IMR-90 (cell line): ENCODE measurements around the gene FLT1. TPM values are rescaled to one million over a fixed set of nuclear protein-coding genes. Genes with fewer than 3 reads are reported as not detected.

ENCODE experiments used
- ATAC-seq: fragments of 200-7000 bp; cut with Tn5 transposase; 2 replicates; pipeline ENCODE4 v1.9.1; 2020; ENCODE audit warnings: low read depth, mild to moderate bottlenecking, moderate library complexity
- BruUV-seq: library from RNA; stranded (reverse); fragments of 400-500 nt; replicated peaks from 2 replicates; lab custom pipeline; 2021; lab: Mats Ljungman, UMichigan
- CTCF ChIA-PET: fragments of 300-600 bp; formaldehyde crosslinking; extraction: SDS; loops from one replicate; lab custom pipeline; 2021; ENCODE audit warnings: antibody characterized with exemption; lab: Yijun Ruan, JAX
- POLR2A ChIA-PET: fragments of 300-600 bp; sonication (Branson Sonifier 250); formaldehyde crosslinking; loops from one replicate; lab custom pipeline; 2022; ENCODE audit warnings: antibody characterized with exemption; ENCODE audit not compliant: unreplicated experiment; lab: Charles Lee
- DNase-seq: peaks from one replicate; pipeline ENCODE4 v3.0.0; 2013
- H2AFZ ChIP-seq: replicated peaks from 2 replicates; pipeline ENCODE3; 2013; ENCODE audit warnings: low read length, mild to moderate bottlenecking; ENCODE audit not compliant: poor library complexity
- H2AK5ac ChIP-seq: 2 replicates; pipeline ENCODE4 v1.6.1; 2013; ENCODE audit warnings: low read depth, low read length, inconsistent platforms
- H2AK9ac ChIP-seq: replicated peaks from 2 replicates; pipeline ENCODE3; 2013; ENCODE audit warnings: mild to moderate bottlenecking, low read depth, low read length, moderate library complexity; ENCODE audit not compliant: poor library complexity
- H2BK120ac ChIP-seq: 2 replicates; pipeline ENCODE4 v1.6.1; 2013; ENCODE audit warnings: low read depth, low read length, inconsistent platforms
- H2BK15ac ChIP-seq: 3 replicates; pipeline ENCODE4 v1.6.1; 2013; ENCODE audit warnings: low read depth, low read length, inconsistent platforms
- H2BK20ac ChIP-seq: 2 replicates; pipeline ENCODE4 v1.6.1; 2013; ENCODE audit warnings: low read depth, mild to moderate bottlenecking, inconsistent platforms, low read length, moderate library complexity
- H2BK5ac ChIP-seq: 2 replicates; pipeline ENCODE4 v1.6.1; 2013; ENCODE audit warnings: mild to moderate bottlenecking, low read depth, low read length, inconsistent platforms; ENCODE audit not compliant: poor library complexity, severe bottlenecking
- H3K14ac ChIP-seq: replicated peaks from 2 replicates; pipeline ENCODE4 v1.6.1; 2013; ENCODE audit warnings: low read depth, low read length, inconsistent platforms
- H3K18ac ChIP-seq: 2 replicates; pipeline ENCODE4 v1.6.1; 2013; ENCODE audit warnings: low read depth, low read length, control low read depth
- H3K23ac ChIP-seq: 2 replicates; pipeline ENCODE4 v1.6.1; 2013; ENCODE audit warnings: low read depth, low read length, inconsistent platforms
- H3K27ac ChIP-seq: 2 replicates; pipeline ENCODE4 v1.5.1; 2013; ENCODE audit warnings: mild to moderate bottlenecking, control low read depth, low read length; ENCODE audit not compliant: insufficient read depth
- H3K27me3 ChIP-seq: 2 replicates; pipeline ENCODE4 v1.6.1; 2013; ENCODE audit warnings: low read length; ENCODE audit not compliant: control insufficient read depth, insufficient read depth
- H3K36me3 ChIP-seq: 2 replicates; pipeline ENCODE4 v1.6.1; 2013; ENCODE audit warnings: low read length, mixed read lengths; ENCODE audit not compliant: control insufficient read depth, insufficient read depth
- H3K4ac ChIP-seq: 2 replicates; pipeline ENCODE4 v1.6.1; 2013; ENCODE audit warnings: low read depth, low read length, inconsistent platforms
- H3K4me1 ChIP-seq: 2 replicates; pipeline ENCODE4 v1.6.1; 2013; ENCODE audit warnings: low read length, mixed read lengths; ENCODE audit not compliant: control insufficient read depth, insufficient read depth
- H3K4me2 ChIP-seq: 2 replicates; pipeline ENCODE4 v1.6.1; 2013; ENCODE audit warnings: low read depth, mild to moderate bottlenecking, control low read depth, low read length, moderate library complexity
- H3K4me3 ChIP-seq: 2 replicates; pipeline ENCODE4 v1.5.1; 2013; ENCODE audit warnings: low read depth, mild to moderate bottlenecking, control low read depth, low read length, moderate library complexity; ENCODE audit not compliant: insufficient read depth
- H3K56ac ChIP-seq: 2 replicates; pipeline ENCODE4 v1.6.1; 2013; ENCODE audit warnings: low read length, inconsistent platforms; ENCODE audit not compliant: insufficient read depth; ENCODE audit errors: extremely low read depth
- H3K79me1 ChIP-seq, 2 experiments: 2 replicates each; pipeline ENCODE4 v1.6.1; 2013; ENCODE audit warnings: low read length in 2 of 2, inconsistent platforms in 1 of 2, low read depth in 1 of 2
- H3K9ac ChIP-seq: 2 replicates; pipeline ENCODE4 v1.6.1; 2013; ENCODE audit warnings: low read depth, low read length, control low read depth
- H3K9me1 ChIP-seq: 2 replicates; pipeline ENCODE4 v1.6.1; 2013; ENCODE audit warnings: low read length, inconsistent platforms; ENCODE audit not compliant: insufficient read depth
- H3K9me3 ChIP-seq: 2 replicates; pipeline ENCODE4 v1.6.1; 2013; ENCODE audit warnings: low read length; ENCODE audit not compliant: control insufficient read depth, insufficient read depth
- H4K20me1 ChIP-seq: 2 replicates; pipeline ENCODE4 v1.6.1; 2013; ENCODE audit warnings: low read length, inconsistent platforms; ENCODE audit not compliant: insufficient read depth
- H4K5ac ChIP-seq: 2 replicates; pipeline ENCODE4 v1.6.1; 2013; ENCODE audit warnings: mild to moderate bottlenecking, low read depth, low read length, control low read depth
- H4K8ac ChIP-seq, 2 experiments: 2 replicates each; pipeline ENCODE4 v1.6.1; 2013; ENCODE audit warnings: low read depth in 2 of 2, low read length in 2 of 2, control low read depth in 1 of 2, inconsistent platforms in 1 of 2
- H4K91ac ChIP-seq: 2 replicates; pipeline ENCODE4 v1.6.1; 2013; ENCODE audit warnings: low read depth, low read length, inconsistent platforms; ENCODE audit not compliant: insufficient read depth
- BHLHE40 ChIP-seq: fragments of 150-350 bp; IDR thresholded peaks from 2 replicates; pipeline ENCODE4 v1.6.1; 2016; ENCODE audit warnings: mild to moderate bottlenecking, low read depth, low read length
- CEBPB ChIP-seq: IDR thresholded peaks from 2 replicates; pipeline ENCODE4 v1.6.1; 2012; ENCODE audit warnings: low read depth, low read length, improper control_type of control experiment
- CHD1 ChIP-seq: IDR thresholded peaks from 2 replicates; pipeline ENCODE4 v1.6.1; 2012; ENCODE audit warnings: low read depth, low read length, improper control_type of control experiment
- FOS ChIP-seq: fragments of 150-350 bp; IDR thresholded peaks from 2 replicates; pipeline ENCODE4 v1.6.1; 2016; ENCODE audit warnings: low read depth, low read length
- MAFK ChIP-seq: IDR thresholded peaks from 2 replicates; pipeline ENCODE4 v1.6.1; 2012; ENCODE audit warnings: low read depth, low read length, improper control_type of control experiment
- MAZ ChIP-seq: IDR thresholded peaks from 2 replicates; pipeline ENCODE4 v1.6.1; 2012; ENCODE audit warnings: low read depth, mild to moderate bottlenecking, low read length, improper control_type of control experiment, moderate library complexity, borderline replicate concordance
- MXI1 ChIP-seq: IDR thresholded peaks from 2 replicates; pipeline ENCODE4 v1.6.1; 2012; ENCODE audit warnings: low read depth, mild to moderate bottlenecking, low read length, moderate library complexity, borderline replicate concordance
- RCOR1 ChIP-seq: IDR thresholded peaks from 2 replicates; pipeline ENCODE4 v1.6.1; 2012; ENCODE audit warnings: mild to moderate bottlenecking, low read length, improper control_type of control experiment; ENCODE audit not compliant: insufficient replicate concordance
- RFX5 ChIP-seq: IDR thresholded peaks from 2 replicates; pipeline ENCODE4 v1.8.0; 2012; ENCODE audit warnings: low read depth, mild to moderate bottlenecking, low read length, moderate library complexity
- SMC3 ChIP-seq: fragments of 150-350 bp; IDR thresholded peaks from 2 replicates; pipeline ENCODE4 v1.6.1; 2016; ENCODE audit warnings: low read depth, mild to moderate bottlenecking, antibody characterized with exemption, low read length, moderate library complexity
- WGBS, 2 experiments: methylation state at CpG; one replicate each; pipeline versions ENCODE4 v1.1.5 to v1.1.7; 2013; ENCODE audit warnings: missing lambda C conversion rate in 2 of 2; ENCODE audit not compliant: insufficient read length in 1 of 2; ENCODE audit errors: extremely low coverage in 2 of 2; 5-methylcytosine and 5-hydroxymethylcytosine counted together
- dilution Hi-C: fragments of 300-500 bp; cut with HindIII; formaldehyde crosslinking; loops from one replicate; pipeline ENCODE4 v1.14.3; 2018; ENCODE audit warnings: low sequenced_read_pairs; ENCODE audit not compliant: unreplicated experiment
- in situ Hi-C: fragments of 300-500 bp; cut with MboI; formaldehyde crosslinking; loops from 3 replicates; pipeline ENCODE4 v1.14.3; 2019; ENCODE audit warnings: low sequenced_read_pairs, inconsistent platforms, mixed read lengths
- intact Hi-C: fragments of 100-400 bp; cut with micrococcal nuclease; formaldehyde crosslinking; loops from 2 replicates; pipeline ENCODE4 v1.10.0; 2022
- polyA plus RNA-seq, 3 experiments: library from polyadenylated mRNA; depleted of rRNA; stranded (reverse); fragments of >200 nt; gene quantifications; 2 replicates each; pipeline ENCODE4 v1.2.3, GENCODE V29; 2012; ENCODE audit warnings: low replicate concordance in 1 of 3
- total RNA-seq: library from RNA; depleted of rRNA; stranded (reverse); fragments of >200 nt; gene quantifications from 2 replicates; pipeline ENCODE4 v1.2.3, GENCODE V29; 2012
- TF ChIP-seq, protein P1 (sequence below): fragments of 150-350 bp; IDR thresholded peaks from 2 replicates; pipeline ENCODE4 v1.6.1; 2016; ENCODE audit warnings: low read depth, mild to moderate bottlenecking, low read length, moderate library complexity, borderline replicate concordance

FLT1 gene
- total and polyA plus RNA-seq, 2 of the 4 experiments (the other 2 are of a cell fraction), result 4.5 to 10.4 TPM

DNA sequence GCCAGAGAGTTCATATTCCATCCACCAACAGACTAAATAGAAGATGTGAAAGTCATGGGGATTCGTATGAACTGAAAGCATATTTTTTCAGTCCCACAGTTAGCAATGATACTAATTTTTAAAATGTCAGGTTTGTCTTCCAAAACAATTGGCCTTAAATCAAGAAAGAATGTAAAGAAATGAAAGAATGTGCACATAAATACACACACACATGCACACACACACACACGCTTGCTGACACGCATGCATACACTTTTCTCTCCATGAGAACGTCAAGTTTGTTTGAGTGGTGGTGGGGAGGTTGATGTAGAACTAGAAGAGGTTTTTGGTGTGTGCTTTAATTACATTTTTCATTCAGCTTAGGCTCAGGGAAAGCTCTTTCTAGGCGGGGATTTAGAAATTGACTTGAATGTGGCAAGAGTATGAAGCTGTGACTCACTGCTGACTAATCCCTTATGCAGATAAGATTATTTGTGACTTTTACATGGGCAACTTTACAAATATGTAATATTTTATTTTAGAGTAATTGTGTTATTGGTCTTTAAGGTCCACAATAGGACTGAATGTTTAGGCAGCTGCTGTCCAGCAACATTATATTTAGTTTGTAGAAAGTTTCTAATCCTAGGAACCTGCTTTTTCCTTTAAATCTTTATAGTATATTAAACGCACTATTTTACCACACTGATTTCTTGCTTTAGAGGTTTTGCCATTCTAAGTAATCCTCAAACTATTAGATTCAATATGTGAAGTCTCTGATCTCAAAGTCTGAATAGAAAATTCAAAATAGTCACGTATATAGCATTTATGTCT, 18.8 kb downstream of the FLT1 start:
- in situ Hi-C loops, result no loop called here

More for the DNA sequence above, 18.8 kb downstream of the FLT1 start:
- no TSS peak for BruUV-seq
- H3K4me1 ChIP-seq, result peaks cover 14% of the 10 kb centered on the region
- no peak overlapping the region; the same call in 1 of the 2 replicates for H3K9ac ChIP-seq
- H3K27me3 ChIP-seq, result no peaks in the 10 kb centered on the region
- H4K8ac ChIP-seq, result peak overlapping the region; percentile 1 to 92; a peak in 3 of 4 replicates
- peak overlapping the region; percentile 97 for H3K4ac ChIP-seq
- peaks cover 17 to 45% of the 10 kb centered on the region in 2 experiments for H3K79me1 ChIP-seq
- ChIA-PET POLR2A (no interaction called here), CTCF (no interaction called here)
- peak overlapping the region; percentile 94 for H3K4me2 ChIP-seq
- H3K27ac ChIP-seq, result peak overlapping the region; percentile 63
- peaks cover 3% of the 10 kb centered on the region; the same call in 1 of the 2 replicates for H4K20me1 ChIP-seq
- dilution Hi-C loops (no loop called here), intact Hi-C loops (loop anchor here (5.0 kb wide), 5 partner anchors 139 to 339 kb away; partner anchors contain the start of gene PAN3)
- WGBS, 2 experiments, result no CpG with 5 or more reads among the region's 7 CpGs
- H3K56ac ChIP-seq, result no peak overlapping the region; the same call in 1 of the 2 replicates
- H2BK20ac ChIP-seq, result peak overlapping the region; percentile 94
- no peak overlapping the region for H3K4me3 ChIP-seq
- peak overlapping the region; percentile 66; the same call in 1 of the 2 replicates for H4K5ac ChIP-seq
- peak overlapping the region; percentile 87 for H2AFZ ChIP-seq
- no peak overlapping the region for H2AK9ac ChIP-seq
- H3K18ac ChIP-seq, result peak overlapping the region; percentile 92; the same call in 1 of the 2 replicates
- H3K9me1 ChIP-seq, result peaks cover 10% of the 10 kb centered on the region
- H2BK15ac ChIP-seq, result peak overlapping the region; percentile 69; the same call in 2 of the 3 replicates
- no peaks in the 10 kb centered on the region; the same call in 1 of the 2 replicates for H3K36me3 ChIP-seq
- no peaks in the 10 kb centered on the region for H3K9me3 ChIP-seq
- TF ChIP-seq RFX5 (no peak), MAZ (no peak), CHD1 (no peak), BHLHE40 (0 out of 2 replicates have a peak, but pooled peaks have one; percentile 10), MXI1 (no peak), MAFK (no peak), RCOR1 (no peak), CEBPB (peak; percentile 97), FOS (peak; percentile 96), SMC3 (no peak)
- TF ChIP-seq, protein P1, sequence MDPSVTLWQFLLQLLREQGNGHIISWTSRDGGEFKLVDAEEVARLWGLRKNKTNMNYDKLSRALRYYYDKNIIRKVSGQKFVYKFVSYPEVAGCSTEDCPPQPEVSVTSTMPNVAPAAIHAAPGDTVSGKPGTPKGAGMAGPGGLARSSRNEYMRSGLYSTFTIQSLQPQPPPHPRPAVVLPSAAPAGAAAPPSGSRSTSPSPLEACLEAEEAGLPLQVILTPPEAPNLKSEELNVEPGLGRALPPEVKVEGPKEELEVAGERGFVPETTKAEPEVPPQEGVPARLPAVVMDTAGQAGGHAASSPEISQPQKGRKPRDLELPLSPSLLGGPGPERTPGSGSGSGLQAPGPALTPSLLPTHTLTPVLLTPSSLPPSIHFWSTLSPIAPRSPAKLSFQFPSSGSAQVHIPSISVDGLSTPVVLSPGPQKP, result no peak
- H2BK5ac ChIP-seq, result peak overlapping the region; percentile 99
- H4K91ac ChIP-seq, result peak overlapping the region; percentile 76
- ATAC-seq, result peak; percentile 63
- peak overlapping the region; percentile 96 for H3K23ac ChIP-seq
- peak overlapping the region; percentile 93 for H2AK5ac ChIP-seq
- H3K14ac ChIP-seq, result peak overlapping the region; percentile 87
- peak overlapping the region; percentile 93 for H2BK120ac ChIP-seq
- DNase-seq, result peak; percentile 97
